ENCODE results near the gene CTRB2.
"Not testable (repeated sequence)": the region's sequence is repeated elsewhere in the genome, so short reads cannot be mapped to it uniquely, and the experiment has no call there.

- TF ChIP-seq POLR2A, POLR2AphosphoS5 (IDR thresholded peaks at IDR 0.05; ENCODE audit: low read depth, low read length): not testable (repeated sequence)
Measured at GRCh38 chr16:75242436-75243078, 35.6 kb upstream of the CTRB2 start.
